HL-60 (cell line): ENCODE data around the gene HIRA.

Experiments used
- DNase-seq, 2 experiments: peaks; one replicate each; pipeline ENCODE4 v3.0.0-alpha.2; 2010 to 2020; ENCODE audit warnings: low read depth in 1 of 2, low spot score in 1 of 2
- H3K27ac ChIP-seq: fragments of 250-450 bp; sonication (Bioruptor Pico); replicated peaks from 2 replicates; pipeline ENCODE4 v1.5.1; 2020; ENCODE audit warnings: mild to moderate bottlenecking, moderate library complexity
- H3K27me3 ChIP-seq: fragments of 250-450 bp; sonication (Bioruptor Pico); 2 replicates; pipeline ENCODE4 v1.5.1; 2021; ENCODE audit warnings: mild to moderate bottlenecking, moderate library complexity; ENCODE audit not compliant: insufficient read depth, poor library complexity, severe bottlenecking
- H3K4me3 ChIP-seq: replicated peaks from 2 replicates; pipeline ENCODE4 v1.5.1; 2011; ENCODE audit warnings: mild to moderate bottlenecking, control low read depth, low read length; ENCODE audit not compliant: insufficient read depth
- GABPA ChIP-seq: IDR thresholded peaks from 2 replicates; pipeline ENCODE4 v1.6.1; 2012; ENCODE audit warnings: low read depth
- POLR2AphosphoS5 ChIP-seq: IDR thresholded peaks from 2 replicates; pipeline ENCODE4 v1.6.1; 2012; ENCODE audit warnings: low read depth
- REST ChIP-seq: IDR thresholded peaks from 2 replicates; pipeline ENCODE4 v1.6.1; 2012; ENCODE audit warnings: low read depth; ENCODE audit not compliant: insufficient replicate concordance
- SPI1 ChIP-seq: IDR thresholded peaks from 2 replicates; pipeline ENCODE4 v1.6.1; 2012; ENCODE audit warnings: low read depth, mild to moderate bottlenecking, borderline replicate concordance
- TF ChIP-seq, protein P1 (sequence below): IDR thresholded peaks from one replicate; pipeline ENCODE4 v1.5.1; 2011; ENCODE audit warnings: low read length, control low read depth, inconsistent platforms; ENCODE audit not compliant: insufficient read depth

The HIRA gene

DNA sequence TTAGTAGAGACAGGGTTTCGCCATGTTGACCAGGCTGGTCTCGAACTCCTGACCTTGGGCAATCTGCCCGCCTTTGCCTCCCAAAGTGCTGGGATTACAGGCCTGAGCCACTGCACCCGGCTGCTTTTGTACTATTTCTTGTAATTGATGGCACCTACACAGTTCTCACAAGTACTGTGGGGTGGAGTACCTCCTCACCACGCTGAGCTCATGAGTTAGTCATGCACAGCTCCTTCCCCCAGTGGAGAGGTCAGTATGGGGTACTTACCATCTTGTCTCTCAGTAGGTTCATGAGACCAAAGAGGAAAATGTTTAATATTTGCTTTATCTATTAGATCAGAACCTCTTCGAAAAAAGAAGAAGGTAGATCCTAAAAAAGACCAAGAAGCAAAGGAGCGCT, 2.9 kb upstream of the HIRA start:
- Histone ChIP-seq H3K27me3 (no peaks in the 10 kb centered on the region), H3K27ac (no peak overlapping the region), H3K4me3 (no peak overlapping the region)
- TF ChIP-seq REST (no peak), POLR2AphosphoS5 (no peak)
- no peak for DNase-seq

GRCh38 chr22:19432133-19432851, 759 bp upstream of the HIRA start, which contains the start of gene MRPL40:
TSS of gene MRPL40 (plus strand) at chr22:19432545. CDS start at chr22:19432555, 10 bp downstream.
- Histone ChIP-seq H3K27me3 (no peaks in the 10 kb centered on the region), H3K27ac (peak within 1 kb of the TSS; percentile 98), H3K4me3 (peak within 1 kb of the TSS; percentile 90)
- no peak for TF ChIP-seq SPI1
- TF ChIP-seq, protein P1, sequence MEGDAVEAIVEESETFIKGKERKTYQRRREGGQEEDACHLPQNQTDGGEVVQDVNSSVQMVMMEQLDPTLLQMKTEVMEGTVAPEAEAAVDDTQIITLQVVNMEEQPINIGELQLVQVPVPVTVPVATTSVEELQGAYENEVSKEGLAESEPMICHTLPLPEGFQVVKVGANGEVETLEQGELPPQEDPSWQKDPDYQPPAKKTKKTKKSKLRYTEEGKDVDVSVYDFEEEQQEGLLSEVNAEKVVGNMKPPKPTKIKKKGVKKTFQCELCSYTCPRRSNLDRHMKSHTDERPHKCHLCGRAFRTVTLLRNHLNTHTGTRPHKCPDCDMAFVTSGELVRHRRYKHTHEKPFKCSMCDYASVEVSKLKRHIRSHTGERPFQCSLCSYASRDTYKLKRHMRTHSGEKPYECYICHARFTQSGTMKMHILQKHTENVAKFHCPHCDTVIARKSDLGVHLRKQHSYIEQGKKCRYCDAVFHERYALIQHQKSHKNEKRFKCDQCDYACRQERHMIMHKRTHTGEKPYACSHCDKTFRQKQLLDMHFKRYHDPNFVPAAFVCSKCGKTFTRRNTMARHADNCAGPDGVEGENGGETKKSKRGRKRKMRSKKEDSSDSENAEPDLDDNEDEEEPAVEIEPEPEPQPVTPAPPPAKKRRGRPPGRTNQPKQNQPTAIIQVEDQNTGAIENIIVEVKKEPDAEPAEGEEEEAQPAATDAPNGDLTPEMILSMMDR = no peak
- TF ChIP-seq POLR2AphosphoS5 = peak; percentile 96
- TF ChIP-seq REST = peak; percentile 63
- peak; percentile 97 for TF ChIP-seq GABPA
- peak; percentile 93 to 95 for DNase-seq

- peak overlapping the region; percentile 90 for H3K4me3 ChIP-seq
- DNase-seq = peak; percentile 14 to 51
- peak overlapping the region; percentile 95 for H3K27ac ChIP-seq
- H3K27me3 ChIP-seq = no peaks in the 10 kb centered on the region
- no peak for TF ChIP-seq POLR2AphosphoS5
Observed at GRCh38 chr22:19430890-19431541, 517 bp downstream of the HIRA start.

DNA sequence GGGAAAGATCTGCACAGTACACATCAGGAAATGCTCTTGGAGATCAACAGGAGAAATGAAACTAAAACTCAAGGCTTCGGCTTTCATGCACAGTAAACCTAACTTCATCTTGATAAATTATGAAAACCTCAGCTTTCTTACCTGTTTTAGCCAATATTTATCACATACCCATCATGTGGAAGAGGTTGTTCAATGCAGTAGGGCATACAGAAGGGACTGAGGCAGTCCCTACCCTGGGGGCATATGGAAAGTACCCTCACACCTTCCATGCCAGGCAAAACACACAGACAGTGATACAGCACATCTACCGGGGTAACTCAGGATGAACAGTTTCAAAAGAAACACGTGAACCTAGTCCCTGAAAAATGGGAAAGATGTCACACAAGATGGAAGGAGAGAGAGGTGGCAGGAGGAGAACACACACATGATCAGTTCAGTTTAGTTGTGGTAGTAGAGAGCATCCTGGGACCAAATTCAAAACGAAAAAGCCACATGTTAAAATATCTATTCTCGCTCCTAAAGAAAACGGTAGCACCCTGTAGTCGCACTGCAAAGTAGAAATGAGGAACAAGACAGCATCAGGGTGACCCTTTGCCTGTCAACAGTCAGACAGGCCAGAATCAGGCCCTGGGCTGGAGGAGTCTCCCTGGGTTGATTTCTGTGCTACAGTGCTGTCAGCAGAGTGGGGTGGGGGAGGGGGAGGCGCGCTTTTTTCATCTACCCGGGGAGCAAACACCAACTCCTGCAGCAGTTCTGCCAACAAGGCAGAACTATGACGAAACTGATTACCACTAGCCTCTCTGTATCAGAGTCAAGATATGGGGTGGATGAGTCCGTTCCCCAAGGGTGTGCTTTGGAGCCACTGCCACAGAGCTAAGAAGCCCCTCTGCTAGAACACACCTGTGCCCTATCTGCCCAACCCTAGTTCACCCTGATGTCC, 1.3 kb downstream of the HIRA start:
- Histone ChIP-seq H3K4me3 (peak overlapping the region; percentile 90), H3K27ac (peak overlapping the region; percentile 95), H3K27me3 (no peaks in the 10 kb centered on the region)
- DNase-seq = peak; percentile 68 to 89
- TF ChIP-seq SPI1 = peak; percentile 30; the same call in 1 of the 2 replicates
- TF ChIP-seq, protein P1 = no peak
- TF ChIP-seq POLR2AphosphoS5 = peak; percentile 41; the same call in 1 of the 2 replicates
- no peak for TF ChIP-seq GABPA
- TF ChIP-seq REST = no peak
